HG03469 (cell line): ENCODE measurements around the gene SDR39U1.
A peak's percentile ranks its signal among the peaks of the same experiment; 100 is the strongest.

Experiments used
- ATAC-seq: cut with Tn5 transposase; IDR thresholded peaks from one replicate; pipeline ENCODE4 v1.9.1; 2021; ENCODE audit warnings: mild to moderate bottlenecking, moderate library complexity, moderate number of reproducible peaks; ENCODE audit not compliant: unreplicated experiment

SDR39U1 gene

DNA sequence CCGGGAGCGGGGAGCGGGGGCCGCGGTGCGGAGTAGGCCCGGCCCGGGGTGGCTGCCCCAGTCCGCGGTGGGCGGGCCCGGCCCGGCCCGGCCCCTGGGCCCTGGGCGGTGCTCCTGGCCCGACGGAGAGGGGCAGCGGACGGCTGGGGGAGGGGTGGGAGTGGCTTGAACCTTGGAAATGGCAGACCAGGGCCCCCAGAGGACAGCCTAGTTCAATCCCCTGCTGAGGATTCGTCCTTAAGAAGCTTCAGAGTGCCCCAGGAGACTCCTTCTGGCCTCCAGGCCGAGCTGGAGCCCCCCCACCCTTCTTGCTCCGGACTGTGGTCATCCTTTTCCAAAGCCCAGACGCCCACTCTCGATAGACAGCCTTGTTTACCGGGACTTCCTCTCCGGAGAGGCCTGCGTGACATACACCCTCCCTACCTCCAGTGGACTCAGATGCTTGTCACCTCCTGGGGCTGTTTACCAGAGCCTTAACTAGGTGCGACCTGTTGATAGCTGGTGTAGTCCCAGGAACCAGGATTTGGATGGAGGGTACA lies 12.4 kb downstream of the SDR39U1 start:
- peak; percentile 27 for ATAC-seq

DNA sequence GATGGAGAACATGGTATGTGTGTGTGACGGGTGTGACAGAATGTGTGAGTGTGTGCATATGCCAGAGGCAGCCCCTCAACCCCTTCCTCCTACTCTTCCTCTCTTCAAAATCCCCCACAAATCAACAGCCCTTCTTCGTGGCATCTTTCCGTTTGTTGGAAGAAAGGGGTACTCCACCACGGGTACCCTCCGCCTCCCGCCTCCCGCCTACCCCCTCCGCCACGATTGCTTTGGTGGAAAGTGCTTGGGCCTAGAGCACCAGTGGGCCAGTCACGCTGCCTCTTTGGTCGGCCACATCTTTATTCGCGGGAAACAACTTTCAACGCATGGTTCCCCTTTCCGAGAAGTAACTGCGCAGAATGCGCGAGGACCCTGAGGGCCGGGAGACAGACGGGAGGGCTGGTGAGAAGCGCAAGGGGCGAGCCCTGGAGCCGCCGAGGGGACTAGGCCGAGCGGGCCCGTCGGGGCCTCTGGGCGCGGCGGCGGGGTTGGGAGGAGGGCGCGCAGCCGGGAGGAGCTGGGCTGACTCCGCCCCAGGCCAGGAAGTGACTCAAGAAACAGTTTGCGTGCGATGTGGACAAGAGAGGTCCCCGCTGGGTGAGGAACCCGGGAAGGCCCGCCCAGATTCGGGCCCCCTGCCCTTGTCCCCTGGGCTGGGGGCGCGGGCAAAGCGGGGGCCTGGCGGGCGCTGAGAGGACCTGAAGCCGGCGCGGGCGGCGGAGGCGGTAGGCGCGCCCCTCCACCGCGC lies 13.0 kb downstream of the SDR39U1 start, which contains the start of the genes CBLN3 and KHNYN:
Gene CBLN3 (minus strand): TSS at position 274 of the 748 bp plus-strand sequence. CDS start 614 bp downstream, outside the sequence.
Gene KHNYN (plus strand): TSS at position 560 of the 748 bp plus-strand sequence. CDS start 777 bp downstream, outside the sequence.
- ATAC-seq, result peak; percentile 73

DNA sequence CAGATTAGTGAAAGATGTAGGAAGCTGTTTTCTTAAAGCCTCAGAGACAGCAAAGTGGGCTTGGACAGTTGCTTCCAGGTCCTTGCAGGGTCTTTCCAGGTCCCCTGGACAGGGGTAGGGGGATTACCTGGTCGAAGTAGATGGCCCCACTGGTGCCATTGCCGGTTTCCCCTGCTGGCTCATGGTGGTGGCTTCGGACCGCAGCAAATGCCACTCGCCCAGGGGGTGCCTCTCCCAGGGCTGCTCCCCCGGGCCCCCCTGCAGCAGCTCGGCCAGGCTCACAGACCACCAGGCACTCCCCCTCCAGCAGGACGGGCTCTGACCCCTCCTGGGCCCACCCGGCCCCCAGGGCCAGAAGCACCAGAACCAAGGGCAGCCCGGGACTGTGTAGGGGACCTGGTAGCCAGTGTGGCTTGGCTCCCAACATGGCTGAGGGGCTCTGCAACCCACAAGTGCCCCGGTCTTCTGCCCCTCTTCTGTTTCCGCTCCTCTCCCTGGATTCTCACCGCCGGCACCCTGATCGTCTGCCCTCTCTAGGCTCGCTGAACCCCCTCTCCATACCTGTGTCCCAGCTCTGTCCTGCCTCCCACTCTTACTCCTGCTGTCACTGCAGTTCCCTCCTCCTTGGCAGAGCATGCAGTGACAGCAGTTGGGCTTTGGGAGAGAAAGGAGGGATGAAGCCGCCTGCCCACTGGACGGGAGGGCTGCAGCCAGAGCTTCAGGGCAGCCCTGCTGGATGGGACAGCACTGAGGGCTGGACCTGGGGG lies 13.8 kb downstream of the SDR39U1 start:
- ATAC-seq, result no peak

DNA sequence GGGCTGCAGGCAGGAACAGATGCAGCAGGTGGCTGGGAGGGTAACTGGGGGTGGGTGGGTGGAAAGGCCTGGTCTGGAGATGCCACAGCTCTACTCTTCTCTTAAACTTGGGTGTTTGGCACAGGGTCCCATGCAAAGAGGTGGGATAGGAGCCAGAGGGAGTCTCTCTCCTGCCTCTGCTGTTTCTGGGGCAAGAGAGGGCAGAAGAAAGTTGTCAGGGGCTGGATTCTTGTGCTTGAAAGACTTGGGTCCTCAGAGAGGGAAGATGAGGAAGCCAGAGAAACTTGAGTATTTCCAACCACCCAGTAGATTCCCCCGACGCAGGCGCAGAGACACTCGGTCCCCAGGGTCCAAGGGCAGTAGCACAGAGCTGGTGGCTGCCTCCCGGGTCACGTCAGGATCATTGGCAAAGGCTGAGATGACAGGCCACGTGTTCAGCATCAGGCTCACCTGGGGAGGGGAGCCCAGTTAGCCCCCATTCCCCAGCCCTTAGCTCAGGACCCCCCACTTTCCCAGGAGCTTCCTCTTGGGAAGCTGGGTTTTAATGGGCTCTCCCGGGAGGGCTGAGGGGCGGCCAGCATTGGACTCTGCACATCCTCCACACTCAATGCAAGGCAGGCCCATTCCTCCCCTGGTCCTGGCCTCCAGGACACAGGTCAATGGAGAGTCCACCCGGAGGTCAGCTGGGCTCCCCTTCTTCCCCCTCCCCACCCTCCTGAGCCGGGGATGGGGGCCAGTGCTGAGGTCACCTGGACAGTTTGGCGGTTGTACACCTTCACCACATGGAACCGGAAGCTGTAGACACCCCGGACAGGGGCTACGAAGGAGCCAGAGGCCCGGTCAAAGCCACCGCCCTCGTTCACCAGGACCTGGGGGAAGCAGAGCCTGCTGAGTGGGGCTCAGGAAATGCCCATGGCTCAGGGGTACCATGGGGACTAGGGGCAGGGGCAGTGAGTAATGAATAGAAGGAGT lies 14.8 kb downstream of the SDR39U1 start:
- no peak for ATAC-seq

DNA sequence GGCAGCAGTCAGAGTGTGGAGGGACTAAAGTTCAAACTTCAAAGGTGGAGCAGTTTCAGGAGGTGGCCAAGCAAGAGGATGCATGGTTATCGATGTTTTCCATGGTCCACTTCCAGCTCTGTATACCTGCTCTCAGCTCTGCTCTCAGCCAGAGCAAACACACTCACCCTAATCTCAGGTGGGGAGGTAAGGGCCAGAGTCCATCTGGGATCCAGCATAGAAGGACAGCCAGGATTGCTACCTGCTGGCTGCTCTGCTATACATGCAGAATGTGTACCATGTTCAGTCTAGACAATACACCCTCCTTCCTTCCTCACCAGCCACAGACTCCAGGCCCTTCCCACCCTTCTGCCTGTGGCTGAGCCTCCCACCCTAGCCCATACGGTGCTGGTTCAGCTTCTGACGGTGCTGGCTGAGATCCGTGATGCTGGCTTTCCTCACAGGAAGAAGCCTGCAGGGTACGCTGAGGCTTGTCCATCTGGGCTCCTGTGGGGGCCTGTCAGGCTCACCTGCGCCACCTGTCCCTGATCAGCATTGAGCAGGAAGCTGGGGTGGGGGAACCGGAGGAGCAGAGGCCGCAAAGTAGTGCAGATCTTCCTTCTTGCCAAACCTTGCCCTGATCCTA lies 15.6 kb downstream of the SDR39U1 start:
- no peak for ATAC-seq

DNA sequence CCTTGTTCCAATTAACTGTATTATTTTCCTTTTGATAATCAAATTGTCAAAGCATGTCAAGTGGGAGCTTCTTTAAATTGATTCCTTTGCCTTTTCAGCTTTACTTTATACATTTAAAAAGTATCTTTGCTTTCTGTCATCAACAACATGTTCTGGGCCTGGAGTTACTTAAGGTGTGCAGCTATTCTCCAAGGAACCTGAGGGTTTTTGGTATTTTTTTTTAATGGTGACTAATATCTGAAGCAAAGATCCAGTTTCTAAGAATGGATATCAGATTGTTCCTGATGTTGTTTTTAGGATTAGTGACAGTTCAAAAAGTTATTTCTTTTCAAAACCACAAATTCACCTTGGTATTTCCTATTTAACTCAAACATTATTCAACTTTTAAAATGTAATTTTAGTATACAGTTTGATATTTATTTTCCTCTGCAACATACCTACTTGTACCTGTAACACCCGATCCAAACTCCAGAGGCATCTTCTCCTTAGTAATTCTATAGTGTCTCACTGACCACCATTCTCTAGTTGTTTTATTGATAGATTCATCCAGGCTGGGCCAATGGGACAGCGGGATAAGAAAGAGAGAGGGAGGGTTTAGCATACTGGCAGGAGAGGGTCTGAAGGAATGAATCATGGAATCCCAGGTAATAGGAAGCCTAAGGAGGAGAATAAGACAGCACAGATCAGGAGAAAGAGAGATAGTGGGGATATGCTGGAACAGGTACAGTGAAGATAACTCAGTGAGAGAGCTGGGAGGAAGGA lies 16.2 kb downstream of the SDR39U1 start:
- no peak for ATAC-seq

DNA sequence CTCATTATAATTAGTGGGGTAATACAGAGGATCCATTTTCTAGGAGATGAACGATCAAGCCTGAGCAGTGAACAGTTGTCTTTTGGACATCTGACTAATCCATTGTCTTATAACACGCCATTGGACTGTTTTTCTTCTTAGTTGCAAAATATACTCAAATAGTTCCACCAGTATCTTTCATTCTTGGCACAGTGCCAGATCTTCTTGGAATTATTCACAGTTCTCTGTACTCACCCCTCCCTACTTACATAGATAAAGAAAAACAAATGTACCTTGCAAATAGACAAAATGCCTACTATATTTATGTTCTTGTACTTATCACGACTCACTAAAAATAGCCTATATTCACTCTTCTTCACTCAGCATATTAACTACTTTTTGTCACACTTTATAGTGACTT lies 16.9 kb downstream of the SDR39U1 start:
- no peak for ATAC-seq

DNA sequence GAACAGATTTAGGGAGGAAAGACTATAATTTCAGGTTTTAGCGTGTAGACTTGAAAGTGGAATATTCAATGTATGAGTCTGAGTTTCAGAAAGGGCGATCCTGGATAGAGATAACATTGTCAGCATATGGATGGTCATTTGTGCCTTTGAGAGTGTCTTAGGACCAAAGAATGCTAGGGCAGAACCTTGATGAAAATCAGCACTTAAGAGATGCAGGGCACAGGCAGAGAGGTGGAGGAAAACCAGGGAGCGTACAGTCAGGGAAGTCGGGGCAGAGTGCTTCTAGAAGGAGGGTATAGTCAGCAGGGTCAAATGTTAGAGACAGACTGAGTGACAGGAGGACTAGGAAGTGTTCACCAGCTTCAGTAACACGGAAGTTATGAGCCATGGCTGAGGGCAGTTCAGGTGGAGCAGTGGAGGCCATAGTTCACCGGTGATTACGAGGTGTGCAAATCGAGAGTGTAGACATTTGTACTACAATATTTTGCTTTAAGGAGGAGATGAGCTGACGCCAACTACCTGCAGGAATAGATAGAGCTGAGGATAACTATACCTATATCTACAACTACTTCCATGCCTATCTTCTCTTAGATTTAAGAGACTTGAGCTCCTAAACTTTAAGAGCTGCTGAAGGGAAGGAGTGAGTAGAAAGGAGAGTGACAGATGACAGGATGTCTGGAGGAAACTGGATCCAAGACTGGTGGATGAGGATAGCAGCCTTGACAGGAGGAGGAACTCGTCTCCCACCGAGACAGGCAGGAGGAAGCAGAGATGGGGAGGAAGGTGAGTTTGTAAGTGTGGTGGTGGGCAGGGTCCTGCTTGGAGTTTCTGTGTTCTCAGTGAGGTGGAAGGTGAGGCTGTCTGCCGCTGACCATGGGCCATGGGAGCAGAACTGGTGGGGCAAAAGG lies 19.6 kb downstream of the SDR39U1 start:
- ATAC-seq, result no peak

DNA sequence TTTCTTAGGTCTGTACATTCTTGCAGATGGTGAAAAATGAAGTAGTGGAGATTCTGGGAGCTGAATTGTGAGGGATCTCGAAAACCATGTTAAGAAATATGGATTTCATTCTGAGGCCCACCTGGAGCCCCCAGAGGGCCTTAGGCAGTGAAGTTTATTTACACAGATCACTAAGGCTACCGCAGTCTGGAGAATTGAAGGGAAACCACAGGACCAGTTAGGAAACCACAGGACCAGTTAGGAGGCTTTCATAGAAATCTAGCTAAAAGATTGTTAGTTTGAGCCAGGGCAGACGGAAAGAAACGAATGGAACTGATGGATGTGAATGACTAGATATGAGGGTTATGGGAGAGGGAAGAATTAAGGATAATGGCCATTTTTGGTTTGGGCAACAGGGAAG lies 20.3 kb downstream of the SDR39U1 start:
- no peak for ATAC-seq

DNA sequence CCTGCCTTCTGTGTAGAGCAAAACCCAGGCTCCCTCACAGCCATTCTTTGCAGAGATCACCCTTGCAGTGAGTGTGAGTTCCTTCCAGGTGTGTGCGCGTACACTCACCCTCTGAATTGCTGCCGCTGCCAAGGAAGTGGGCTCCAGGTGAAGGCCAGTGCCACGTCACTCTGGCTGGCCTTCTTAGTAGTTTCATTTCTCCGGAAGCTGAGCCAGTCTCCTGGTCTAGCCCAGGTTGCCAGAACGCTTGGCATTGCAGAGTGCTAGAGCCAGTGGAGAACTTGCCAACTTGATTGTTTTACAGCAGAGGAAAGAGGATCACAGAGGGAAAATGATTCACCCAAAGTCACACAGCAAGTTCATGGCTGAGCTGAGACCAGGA lies 24.1 kb downstream of the SDR39U1 start:
- ATAC-seq, result no peak

DNA sequence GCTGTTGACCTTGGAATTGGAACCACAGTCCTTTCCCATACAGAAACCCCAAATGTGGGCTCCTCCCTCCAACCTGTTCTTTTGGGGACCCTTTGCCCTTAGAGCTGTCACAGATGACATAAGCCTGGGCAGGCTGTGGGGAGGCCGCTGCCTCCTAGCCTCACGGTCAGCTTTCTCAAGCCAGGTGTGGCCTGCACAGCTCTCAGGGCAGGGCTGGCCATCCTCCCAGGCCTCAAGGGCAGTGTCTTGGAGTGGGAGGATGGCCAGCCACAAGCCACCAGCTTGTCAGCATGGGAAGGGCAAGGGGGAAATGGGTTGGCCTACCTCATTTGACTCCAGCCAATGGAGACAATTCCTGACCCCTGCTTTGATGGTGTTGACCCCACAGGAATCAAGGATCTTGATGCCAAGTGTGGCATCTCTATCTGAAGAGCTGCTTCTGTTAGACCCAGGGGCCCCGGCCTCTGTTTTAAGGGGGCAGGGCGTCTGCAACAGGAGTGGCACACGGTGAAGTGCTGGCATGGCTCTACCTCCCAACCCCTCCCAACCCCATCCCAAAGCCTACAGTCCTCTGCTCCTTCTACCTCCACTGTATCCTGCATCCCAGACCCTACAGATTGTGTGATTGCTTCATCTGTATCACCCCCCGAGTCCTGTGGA lies 24.6 kb downstream of the SDR39U1 start:
- no peak for ATAC-seq

DNA sequence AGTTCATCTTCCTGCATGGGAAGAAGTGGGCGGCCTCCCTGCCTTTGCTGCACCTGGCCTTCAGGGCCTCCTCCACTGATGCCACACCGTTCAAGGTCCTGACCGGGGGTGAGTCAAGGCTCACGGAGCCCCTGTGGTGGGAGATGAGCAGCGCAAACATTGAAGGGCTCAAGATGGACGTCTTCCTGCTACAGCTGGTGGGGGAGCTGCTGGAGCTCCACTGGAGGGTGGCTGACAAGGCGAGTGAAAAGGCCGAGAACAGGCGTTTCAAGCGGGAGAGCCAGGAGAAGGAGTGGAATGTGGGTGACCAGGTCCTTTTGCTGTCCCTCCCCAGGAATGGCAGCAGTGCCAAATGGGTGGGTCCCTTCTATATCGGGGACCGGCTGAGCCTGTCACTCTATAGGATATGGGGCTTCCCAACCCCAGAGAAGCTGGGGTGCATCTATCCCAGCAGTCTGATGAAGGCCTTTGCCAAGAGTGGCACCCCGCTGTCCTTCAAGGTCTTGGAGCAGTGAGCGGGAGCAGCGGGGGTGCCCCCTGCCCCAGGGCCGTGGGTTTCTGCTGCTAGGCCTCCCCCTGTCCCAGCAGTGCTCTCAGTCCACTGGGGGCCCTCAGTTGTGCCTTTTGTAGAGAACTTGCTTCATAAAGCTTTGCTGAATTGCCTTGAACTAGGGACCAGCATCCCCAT lies 25.5 kb downstream of the SDR39U1 start:
- ATAC-seq, result no peak

DNA sequence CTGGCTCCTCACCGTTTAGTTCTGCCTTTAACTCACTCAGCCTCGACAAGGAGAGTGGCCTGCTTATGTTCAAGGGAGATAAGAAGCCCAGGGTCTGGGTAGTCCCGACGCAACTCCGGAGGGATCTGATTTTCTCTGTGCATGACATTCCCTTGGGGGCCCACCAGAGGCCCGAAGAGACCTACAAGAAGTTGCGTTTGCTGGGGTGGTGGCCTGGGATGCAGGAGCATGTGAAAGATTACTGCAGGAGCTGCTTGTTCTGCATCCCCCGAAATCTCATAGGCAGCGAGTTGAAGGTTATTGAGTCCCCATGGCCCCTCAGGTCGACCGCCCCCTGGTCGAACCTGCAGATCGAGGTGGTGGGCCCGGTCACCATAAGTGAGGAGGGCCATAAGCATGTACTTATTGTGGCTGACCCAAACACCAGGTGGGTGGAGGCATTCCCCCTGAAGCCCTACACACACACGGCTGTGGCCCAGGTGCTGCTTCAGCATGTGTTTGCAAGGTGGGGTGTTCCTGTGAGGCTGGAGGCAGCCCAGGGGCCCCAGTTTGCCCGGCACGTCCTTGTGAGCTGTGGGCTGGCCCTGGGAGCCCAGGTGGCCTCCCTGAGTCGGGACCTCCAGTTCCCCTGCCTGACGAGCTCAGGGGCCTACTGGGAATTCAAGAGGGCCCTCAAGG lies 26.2 kb downstream of the SDR39U1 start:
- no peak for ATAC-seq

DNA sequence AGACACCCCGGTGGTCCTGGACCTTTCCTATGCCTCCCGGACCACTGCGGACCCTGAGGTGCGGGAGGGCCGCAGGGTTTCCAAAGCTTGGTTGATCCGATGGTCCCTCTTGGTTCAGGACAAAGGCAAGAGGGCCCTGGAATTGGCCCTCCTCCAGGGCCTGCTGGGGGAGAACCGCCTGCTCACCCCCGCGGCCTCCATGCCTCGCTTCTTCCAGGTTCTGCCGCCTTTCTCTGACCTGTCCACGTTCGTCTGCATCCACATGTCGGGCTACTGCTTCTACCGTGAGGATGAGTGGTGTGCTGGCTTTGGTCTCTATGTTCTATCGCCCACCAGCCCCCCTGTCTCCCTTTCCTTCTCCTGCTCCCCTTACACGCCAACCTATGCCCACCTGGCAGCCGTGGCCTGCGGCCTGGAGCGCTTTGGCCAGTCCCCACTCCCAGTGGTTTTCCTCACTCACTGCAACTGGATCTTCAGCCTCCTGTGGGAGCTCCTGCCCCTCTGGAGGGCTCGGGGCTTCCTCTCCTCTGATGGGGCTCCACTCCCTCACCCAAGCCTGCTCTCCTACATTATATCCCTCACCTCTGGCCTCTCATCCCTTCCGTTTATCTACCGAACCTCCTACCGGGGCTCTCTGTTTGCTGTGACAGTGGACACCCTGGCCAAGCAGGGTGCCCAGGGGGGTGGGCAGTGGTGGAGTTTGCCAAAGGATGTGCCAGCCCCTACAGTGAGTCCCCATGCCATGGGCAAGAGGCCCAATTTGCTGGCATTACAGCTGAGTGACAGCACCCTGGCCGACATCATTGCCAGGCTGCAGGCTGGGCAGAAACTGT lies 26.9 kb downstream of the SDR39U1 start:
- ATAC-seq, result no peak

DNA sequence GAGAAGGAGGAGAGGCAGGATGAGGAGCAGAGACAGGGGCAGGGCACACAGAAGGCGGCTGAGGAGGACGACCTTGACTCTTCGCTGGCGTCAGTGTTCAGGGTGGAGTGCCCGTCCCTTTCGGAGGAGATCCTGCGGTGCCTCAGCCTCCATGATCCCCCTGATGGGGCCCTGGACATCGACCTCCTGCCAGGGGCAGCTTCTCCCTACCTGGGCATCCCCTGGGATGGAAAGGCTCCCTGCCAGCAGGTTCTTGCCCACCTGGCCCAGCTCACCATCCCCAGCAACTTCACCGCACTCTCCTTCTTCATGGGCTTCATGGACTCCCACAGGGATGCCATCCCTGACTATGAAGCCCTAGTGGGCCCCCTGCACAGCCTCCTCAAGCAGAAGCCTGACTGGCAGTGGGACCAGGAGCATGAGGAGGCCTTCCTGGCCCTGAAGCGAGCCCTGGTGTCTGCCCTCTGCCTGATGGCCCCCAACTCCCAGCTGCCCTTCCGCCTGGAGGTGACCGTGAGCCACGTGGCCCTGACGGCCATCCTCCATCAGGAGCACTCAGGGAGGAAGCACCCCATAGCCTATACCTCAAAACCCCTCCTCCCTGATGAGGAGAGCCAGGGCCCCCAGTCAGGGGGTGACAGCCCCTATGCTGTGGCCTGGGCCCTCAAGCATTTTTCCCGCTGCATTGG lies 27.7 kb downstream of the SDR39U1 start:
- ATAC-seq, result no peak
